HCT116 (cell line): Measurements from ENCODE around the gene COL2A1.

ENCODE experiments used
- ATF3 ChIP-seq: IDR thresholded peaks from 2 replicates; pipeline ENCODE4 v1.6.1; 2012
- FOSL1 ChIP-seq: IDR thresholded peaks from 2 replicates; pipeline ENCODE4 v1.6.1; 2012; ENCODE audit warnings: low read depth
- MAX ChIP-seq: IDR thresholded peaks from 2 replicates; pipeline ENCODE4 v1.6.1; 2012
- POLR2A ChIP-seq: IDR thresholded peaks from 2 replicates; pipeline ENCODE4 v1.7.0; 2011; ENCODE audit warnings: borderline replicate concordance; ENCODE audit not compliant: insufficient read depth, insufficient read length; ENCODE audit errors: extremely low read depth
- POLR2AphosphoS5 ChIP-seq: IDR thresholded peaks from 2 replicates; pipeline ENCODE4 v1.6.1; 2011; ENCODE audit warnings: mild to moderate bottlenecking, low read depth, low read length, moderate library complexity
- TF ChIP-seq, protein P1 (sequence below), 3 experiments: fragments of 200-600 bp in 1 of 3; sonication (generic) in 1 of 3; IDR thresholded peaks in 2 of 3; conservative IDR thresholded peaks in 1 of 3; 2 replicates each; pipeline ENCODE4 v1.5.1; 2012 to 2017; ENCODE audit warnings: low read depth in 2 of 3, low read length in 2 of 3, antibody characterized with exemption in 1 of 3, borderline replicate concordance in 1 of 3, control low read depth in 1 of 3, mild to moderate bottlenecking in 1 of 3, mixed read lengths in 1 of 3, mixed run types in 1 of 3, moderate library complexity in 1 of 3; ENCODE audit not compliant: insufficient read depth in 1 of 3

GRCh38 chr12:48010366-48010970 is 6.2 kb upstream of the COL2A1 start:
- TF ChIP-seq, protein P1, sequence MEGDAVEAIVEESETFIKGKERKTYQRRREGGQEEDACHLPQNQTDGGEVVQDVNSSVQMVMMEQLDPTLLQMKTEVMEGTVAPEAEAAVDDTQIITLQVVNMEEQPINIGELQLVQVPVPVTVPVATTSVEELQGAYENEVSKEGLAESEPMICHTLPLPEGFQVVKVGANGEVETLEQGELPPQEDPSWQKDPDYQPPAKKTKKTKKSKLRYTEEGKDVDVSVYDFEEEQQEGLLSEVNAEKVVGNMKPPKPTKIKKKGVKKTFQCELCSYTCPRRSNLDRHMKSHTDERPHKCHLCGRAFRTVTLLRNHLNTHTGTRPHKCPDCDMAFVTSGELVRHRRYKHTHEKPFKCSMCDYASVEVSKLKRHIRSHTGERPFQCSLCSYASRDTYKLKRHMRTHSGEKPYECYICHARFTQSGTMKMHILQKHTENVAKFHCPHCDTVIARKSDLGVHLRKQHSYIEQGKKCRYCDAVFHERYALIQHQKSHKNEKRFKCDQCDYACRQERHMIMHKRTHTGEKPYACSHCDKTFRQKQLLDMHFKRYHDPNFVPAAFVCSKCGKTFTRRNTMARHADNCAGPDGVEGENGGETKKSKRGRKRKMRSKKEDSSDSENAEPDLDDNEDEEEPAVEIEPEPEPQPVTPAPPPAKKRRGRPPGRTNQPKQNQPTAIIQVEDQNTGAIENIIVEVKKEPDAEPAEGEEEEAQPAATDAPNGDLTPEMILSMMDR (IDR thresholded peaks at IDR 0.05 in 2 of 3, conservative IDR thresholded peaks at IDR 0.05 in 1 of 3; ENCODE audit: borderline replicate concordance in 1 of 3, insufficient read depth in 1 of 3, low read depth in 2 of 3, low read length in 2 of 3), result no peak
- no peak for TF ChIP-seq FOSL1
- no peak for TF ChIP-seq POLR2A
- TF ChIP-seq POLR2AphosphoS5, result no peak
- TF ChIP-seq MAX, result no peak
- no peak for TF ChIP-seq ATF3
